Measurements from ENCODE around the gene MKRN3.
"Not testable (repeated sequence)": the region's sequence is repeated elsewhere in the genome, so short reads cannot be mapped to it uniquely, and the experiment has no call there.

Gene MKRN3

DNA sequence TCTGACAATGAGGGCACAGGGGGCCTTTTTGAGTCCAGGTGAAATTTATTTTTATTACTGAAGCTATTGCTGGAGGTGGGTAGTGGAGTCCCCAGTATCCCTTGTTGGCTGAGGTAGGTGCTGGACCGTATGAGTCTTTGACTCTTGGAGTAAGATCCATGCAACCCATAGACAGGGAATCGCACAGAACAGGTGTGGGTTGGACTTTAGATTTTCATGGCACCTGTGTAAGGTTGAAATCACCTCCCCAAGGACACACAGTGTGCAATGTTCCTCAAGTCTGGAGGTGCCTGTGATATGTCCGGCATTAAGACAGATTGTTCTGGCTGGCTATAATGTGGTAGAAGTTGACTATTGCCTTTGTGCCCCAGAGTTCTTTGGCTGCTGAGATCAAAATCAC lies 23.5 kb downstream of the MKRN3 start:
- no peak for DNase-seq (ENCODE audit: low spot score)

DNA sequence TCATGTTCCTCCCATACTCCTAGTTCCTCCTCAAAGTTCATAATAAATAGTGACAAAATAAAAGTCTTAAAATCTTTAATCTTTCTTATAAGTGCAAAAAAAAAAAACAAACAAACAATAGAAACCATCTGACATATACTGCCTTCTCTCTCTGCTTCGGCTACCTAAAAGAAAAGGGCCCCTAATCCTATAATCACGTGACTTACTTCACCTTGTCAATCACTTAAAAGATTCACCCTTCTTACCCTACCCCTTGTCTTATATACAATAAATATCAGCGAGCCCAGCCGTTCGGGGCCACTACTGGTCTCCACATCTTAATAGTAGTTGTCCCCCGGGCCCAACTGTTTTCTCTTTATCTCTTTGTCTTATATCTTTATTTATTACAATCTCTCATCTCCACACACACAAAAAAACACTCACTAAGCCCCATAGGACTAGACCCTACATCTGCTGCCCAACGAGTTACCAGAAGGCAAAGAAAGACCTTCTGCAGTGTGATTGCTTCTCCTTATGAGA lies 28.8 kb downstream of the MKRN3 start:
- DNase-seq (ENCODE audit: low spot score), result no peak

DNA sequence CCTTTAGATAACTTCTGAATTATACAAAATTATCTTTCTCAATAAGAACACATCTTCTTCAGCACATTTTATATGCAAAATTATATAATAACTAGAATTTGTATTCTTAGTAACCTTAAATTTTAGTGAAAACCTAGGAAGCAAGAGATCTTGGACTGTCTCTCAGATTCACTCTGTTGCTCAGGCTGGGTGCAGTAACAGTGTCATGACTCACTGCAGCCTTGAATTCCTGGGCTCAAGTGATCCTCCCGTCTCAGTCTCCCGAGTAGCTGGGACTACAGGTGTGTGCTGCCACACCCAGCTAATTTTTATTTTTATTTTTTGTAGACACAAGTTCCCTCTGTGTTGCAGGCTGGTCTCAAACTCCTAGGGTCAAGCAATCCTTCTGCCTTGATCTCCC lies 29.9 kb downstream of the MKRN3 start:
- DNase-seq (ENCODE audit: low spot score), result no peak

DNA sequence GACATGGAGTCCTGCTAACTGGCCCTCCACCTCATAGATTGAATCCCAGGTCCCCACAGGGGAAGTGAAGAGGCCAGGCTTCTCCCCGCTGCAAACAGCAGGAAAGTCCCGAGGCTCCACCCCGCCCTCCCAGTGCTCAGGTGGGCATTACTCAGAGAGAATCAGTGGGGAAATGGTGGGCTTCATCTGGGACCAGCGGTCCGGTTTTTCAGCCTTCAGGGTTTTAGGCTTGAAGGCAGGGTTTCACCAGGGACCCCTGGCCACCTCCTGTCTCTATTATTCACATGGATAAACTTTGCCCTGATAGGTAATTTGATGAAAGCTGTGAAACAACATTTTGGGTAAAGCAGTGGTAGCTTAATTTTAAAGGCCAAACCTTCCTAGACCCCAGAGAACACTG lies 31.3 kb downstream of the MKRN3 start:
- no peak for DNase-seq (ENCODE audit: low spot score)

DNA sequence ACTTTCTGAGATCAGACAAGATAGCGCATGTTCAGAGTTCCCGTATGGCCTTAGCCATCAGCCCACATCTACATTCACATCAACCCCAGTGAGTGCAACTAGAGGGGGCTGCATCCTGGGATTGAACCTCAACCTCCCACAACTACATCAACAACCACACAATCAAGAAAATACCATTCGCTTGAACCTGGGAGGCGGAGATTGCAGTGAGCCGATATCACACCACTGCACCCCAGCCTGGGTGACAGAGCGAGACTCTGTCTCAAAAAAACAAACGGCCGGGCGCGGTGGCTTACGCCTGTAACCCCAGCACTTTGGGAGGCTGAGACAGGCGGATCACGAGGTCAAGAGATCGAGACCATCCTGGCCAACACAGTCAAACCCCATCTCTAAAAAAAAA lies 31.8 kb downstream of the MKRN3 start:
- DNase-seq (ENCODE audit: low spot score), result not testable (repeated sequence)

DNA sequence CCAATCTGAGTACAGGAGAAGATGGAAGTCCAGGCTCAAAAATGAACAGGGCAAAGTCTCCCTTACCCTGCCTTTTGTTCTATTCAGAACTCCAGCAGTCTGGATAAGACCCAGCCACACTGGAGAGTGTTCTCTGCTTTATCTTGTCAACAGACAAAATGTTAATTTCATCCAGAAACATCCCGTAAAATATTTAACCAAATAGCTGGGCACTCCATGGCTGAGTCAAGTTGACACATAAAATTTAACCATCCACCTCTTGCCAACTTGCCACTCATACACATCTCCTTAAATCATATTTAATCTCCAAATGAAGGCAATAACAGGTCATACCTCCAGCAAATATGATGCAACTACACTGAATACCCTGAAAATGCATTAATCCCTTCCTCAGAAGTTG lies 33.6 kb downstream of the MKRN3 start:
- DNase-seq (ENCODE audit: low spot score), result no peak

DNA sequence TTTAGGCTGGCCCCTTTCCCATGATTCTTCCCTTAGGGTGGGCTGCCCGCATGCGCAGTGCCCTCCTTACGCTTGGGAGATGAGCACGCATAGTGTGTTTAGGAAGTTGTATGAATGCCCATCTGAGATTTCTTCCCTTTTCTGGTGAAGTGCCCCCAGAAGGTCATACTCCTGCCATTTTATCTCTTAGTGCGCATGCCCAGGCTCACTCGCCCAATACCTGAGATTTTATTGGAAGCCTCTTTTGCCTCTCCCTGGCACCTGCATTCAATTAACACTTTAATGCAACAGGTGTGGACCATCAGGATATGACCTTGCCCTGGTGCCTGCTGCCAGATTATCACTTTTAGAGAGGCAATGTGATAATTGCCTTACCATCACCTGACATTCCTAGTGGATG lies 36.6 kb downstream of the MKRN3 start:
- no peak for DNase-seq (ENCODE audit: low spot score)

DNA sequence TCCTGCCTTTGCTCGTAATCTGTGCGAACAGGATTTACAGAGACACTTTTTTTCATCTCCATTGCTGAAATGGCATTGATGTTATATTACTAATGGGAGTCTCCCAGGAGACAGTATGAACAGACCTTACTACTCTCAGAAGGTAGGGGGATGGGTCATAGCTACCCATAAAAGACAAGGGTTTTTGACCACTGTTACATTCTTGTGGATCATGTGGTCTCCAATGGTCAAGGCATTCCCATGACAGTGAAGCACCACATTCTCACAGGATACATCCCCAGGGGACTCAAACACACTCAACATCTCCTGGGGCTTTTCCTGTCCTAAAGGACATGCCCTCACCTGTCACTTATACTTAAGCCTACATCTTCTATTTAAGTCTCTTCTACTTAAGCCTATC lies 40.8 kb downstream of the MKRN3 start:
- DNase-seq (ENCODE audit: low spot score), result no peak

DNA sequence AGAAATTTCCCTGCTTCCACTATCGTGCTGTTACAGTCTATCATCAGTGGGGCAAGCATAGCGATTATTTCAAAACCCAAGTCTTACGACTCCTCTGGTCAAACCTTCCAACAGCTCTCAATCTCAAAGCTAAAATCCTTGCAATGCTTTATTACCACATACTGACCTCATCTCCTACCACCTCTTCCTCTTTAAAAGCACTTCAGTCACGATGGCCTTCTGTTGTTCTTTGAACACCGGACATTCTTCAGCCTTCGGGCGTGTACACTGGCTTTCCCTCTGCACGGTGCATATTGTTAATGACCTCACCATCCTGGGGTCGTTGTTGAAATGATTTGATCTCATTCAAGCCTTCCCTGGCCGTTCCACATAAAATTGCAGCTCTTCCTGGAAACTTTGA lies 51.1 kb downstream of the MKRN3 start:
- no peak for DNase-seq (ENCODE audit: low spot score)
